ENCODE results near the gene ZNF337. TPM values are rescaled to one million over a fixed set of nuclear protein-coding genes. Genes with fewer than 3 reads are reported as not detected.

The ZNF337 gene
- total RNA-seq, 1 donor from 2014 or later: 16.7 TPM

DNA sequence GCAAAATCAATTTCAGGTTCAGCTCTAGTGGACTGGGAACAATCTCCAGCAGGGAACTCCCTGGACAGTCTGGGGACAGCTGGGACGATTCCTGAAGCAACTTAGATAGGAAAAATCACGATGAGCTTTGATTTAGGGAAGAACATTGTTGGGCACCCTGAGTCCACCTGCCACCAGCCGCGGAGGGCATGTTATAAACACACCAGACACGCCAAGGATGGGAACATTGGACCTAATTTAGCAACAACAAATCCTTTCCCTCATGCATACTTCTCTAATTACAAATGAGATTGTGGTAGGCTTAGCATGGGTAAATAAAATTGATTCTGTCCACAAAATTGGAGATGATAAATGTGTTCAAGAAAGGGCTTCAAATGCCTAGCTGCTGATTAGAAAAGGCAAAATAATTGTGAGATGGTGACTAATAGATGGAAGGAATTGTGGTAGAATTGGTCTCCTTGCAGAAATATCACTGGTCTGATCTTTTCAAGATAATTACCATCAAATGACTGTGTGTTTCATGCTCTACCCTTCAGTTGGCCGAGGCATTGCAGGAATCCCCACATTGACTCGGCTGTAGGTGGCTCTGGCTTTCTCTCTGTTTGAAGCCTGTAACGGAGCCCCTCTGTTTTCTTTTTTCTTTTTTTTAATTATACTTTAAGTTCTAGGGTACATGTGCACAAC is 66.7 kb downstream of the ZNF337 start:
- TF ChIP-seq, protein P1, sequence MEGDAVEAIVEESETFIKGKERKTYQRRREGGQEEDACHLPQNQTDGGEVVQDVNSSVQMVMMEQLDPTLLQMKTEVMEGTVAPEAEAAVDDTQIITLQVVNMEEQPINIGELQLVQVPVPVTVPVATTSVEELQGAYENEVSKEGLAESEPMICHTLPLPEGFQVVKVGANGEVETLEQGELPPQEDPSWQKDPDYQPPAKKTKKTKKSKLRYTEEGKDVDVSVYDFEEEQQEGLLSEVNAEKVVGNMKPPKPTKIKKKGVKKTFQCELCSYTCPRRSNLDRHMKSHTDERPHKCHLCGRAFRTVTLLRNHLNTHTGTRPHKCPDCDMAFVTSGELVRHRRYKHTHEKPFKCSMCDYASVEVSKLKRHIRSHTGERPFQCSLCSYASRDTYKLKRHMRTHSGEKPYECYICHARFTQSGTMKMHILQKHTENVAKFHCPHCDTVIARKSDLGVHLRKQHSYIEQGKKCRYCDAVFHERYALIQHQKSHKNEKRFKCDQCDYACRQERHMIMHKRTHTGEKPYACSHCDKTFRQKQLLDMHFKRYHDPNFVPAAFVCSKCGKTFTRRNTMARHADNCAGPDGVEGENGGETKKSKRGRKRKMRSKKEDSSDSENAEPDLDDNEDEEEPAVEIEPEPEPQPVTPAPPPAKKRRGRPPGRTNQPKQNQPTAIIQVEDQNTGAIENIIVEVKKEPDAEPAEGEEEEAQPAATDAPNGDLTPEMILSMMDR (IDR thresholded peaks at IDR 0.05; ENCODE audit: unreplicated experiment): no peak
- Mint-ChIP-seq H3K36me3 (ENCODE audit: low read depth, unreplicated experiment) (peaks cover 7% of the 10 kb centered on the region), H3K27me3 (ENCODE audit: unreplicated experiment) (no peaks in the 10 kb centered on the region), H3K4me3 (ENCODE audit: unreplicated experiment) (no peak overlapping the region), H3K9me3 (ENCODE audit: unreplicated experiment) (no peaks in the 10 kb centered on the region), H3K4me1 (ENCODE audit: unreplicated experiment) (peaks cover 10% of the 10 kb centered on the region), H3K27ac (ENCODE audit: unreplicated experiment) (no peak overlapping the region)
- DNase-seq (ENCODE audit: low spot score): no peak

GRCh38 chr20:25626779-25627178 is 69.9 kb downstream of the ZNF337 start:
- peaks cover 3% of the 10 kb centered on the region for H3K27me3 Mint-ChIP-seq (ENCODE audit: unreplicated experiment)
- no peak for DNase-seq (ENCODE audit: low spot score)
- no peaks in the 10 kb centered on the region for H3K9me3 Mint-ChIP-seq (ENCODE audit: unreplicated experiment)
- H3K4me3 Mint-ChIP-seq (ENCODE audit: unreplicated experiment): no peak overlapping the region
- TF ChIP-seq, protein P1 (IDR thresholded peaks at IDR 0.05; ENCODE audit: unreplicated experiment): no peak
- peaks cover 8% of the 10 kb centered on the region for H3K36me3 Mint-ChIP-seq (ENCODE audit: low read depth, unreplicated experiment)
- H3K4me1 Mint-ChIP-seq (ENCODE audit: unreplicated experiment): peaks cover 25% of the 10 kb centered on the region
- no peak overlapping the region for H3K27ac Mint-ChIP-seq (ENCODE audit: unreplicated experiment)

GRCh38 chr20:25624500-25624939 is 72.1 kb downstream of the ZNF337 start:
- DNase-seq (ENCODE audit: low spot score): no peak
- H3K4me1 Mint-ChIP-seq (ENCODE audit: unreplicated experiment): peaks cover 32% of the 10 kb centered on the region
- peak overlapping the region; percentile 93 for H3K4me3 Mint-ChIP-seq (ENCODE audit: unreplicated experiment)
- TF ChIP-seq, protein P1 (IDR thresholded peaks at IDR 0.05; ENCODE audit: unreplicated experiment): no peak
- peak overlapping the region; percentile 91 for H3K27ac Mint-ChIP-seq (ENCODE audit: unreplicated experiment)
- no peaks in the 10 kb centered on the region for H3K9me3 Mint-ChIP-seq (ENCODE audit: unreplicated experiment)
- peaks cover 8% of the 10 kb centered on the region for H3K36me3 Mint-ChIP-seq (ENCODE audit: low read depth, unreplicated experiment)
- peaks cover 3% of the 10 kb centered on the region for H3K27me3 Mint-ChIP-seq (ENCODE audit: unreplicated experiment)

Other genes starting within 250 kb of the ZNF337 start
- gene NINL, start 111.3 kb downstream of the ZNF337 start, total RNA-seq (ENCODE audit: unreplicated experiment): 95.5 TPM
- 6.8 TPM for gene NANP, start 72.8 kb downstream of the ZNF337 start, total RNA-seq (ENCODE audit: unreplicated experiment)

Measured in endothelial cell (in vitro differentiated cells).